Ishikawa (cell line): ENCODE data around the gene TMEM89.

Experiments used
- EP300 ChIP-seq: IDR thresholded peaks from 2 replicates; pipeline ENCODE4 v1.6.1; 2012; ENCODE audit warnings: borderline replicate concordance
- FOXM1 ChIP-seq: IDR thresholded peaks from 2 replicates; pipeline ENCODE4 v1.6.1; 2012; ENCODE audit warnings: low read depth, borderline replicate concordance
- NFIC ChIP-seq: IDR thresholded peaks from 2 replicates; pipeline ENCODE4 v1.6.1; 2012
- RAD21 ChIP-seq: IDR thresholded peaks from 2 replicates; pipeline ENCODE4 v1.6.1; 2012; ENCODE audit warnings: low read depth
- TCF12 ChIP-seq: IDR thresholded peaks from 2 replicates; pipeline ENCODE4 v1.6.1; 2012; ENCODE audit warnings: low read depth
- TEAD4 ChIP-seq: IDR thresholded peaks from 2 replicates; pipeline ENCODE4 v1.6.1; 2012
- USF1 ChIP-seq: IDR thresholded peaks from 2 replicates; pipeline ENCODE4 v1.6.1; 2012
- YY1 ChIP-seq: IDR thresholded peaks from 2 replicates; pipeline ENCODE4 v1.6.1; 2012; ENCODE audit warnings: low read depth

- TF ChIP-seq TCF12 (no peak), YY1 (no peak), USF1 (no peak), EP300 (no peak), FOXM1 (no peak), NFIC (no peak), TEAD4 (no peak), RAD21 (no peak)
Measured at GRCh38 chr3:48642605-48643004, 21.0 kb upstream of the TMEM89 start.
